ENCODE data around the gene C16orf54. TPM values are rescaled to one million over a fixed set of nuclear protein-coding genes. Genes with fewer than 3 reads are reported as not detected.

Gene C16orf54, protein sequence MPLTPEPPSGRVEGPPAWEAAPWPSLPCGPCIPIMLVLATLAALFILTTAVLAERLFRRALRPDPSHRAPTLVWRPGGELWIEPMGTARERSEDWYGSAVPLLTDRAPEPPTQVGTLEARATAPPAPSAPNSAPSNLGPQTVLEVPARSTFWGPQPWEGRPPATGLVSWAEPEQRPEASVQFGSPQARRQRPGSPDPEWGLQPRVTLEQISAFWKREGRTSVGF
- total RNA-seq, result not detected in 2 replicates

GRCh38 chr16:29745853-29746345 lies at the start of gene C16orf54:
Gene C16orf54, minus strand, starts transcription at chr16:29745990. Its CDS starts 1,039 bp downstream, at chr16:29744951.

DNA sequence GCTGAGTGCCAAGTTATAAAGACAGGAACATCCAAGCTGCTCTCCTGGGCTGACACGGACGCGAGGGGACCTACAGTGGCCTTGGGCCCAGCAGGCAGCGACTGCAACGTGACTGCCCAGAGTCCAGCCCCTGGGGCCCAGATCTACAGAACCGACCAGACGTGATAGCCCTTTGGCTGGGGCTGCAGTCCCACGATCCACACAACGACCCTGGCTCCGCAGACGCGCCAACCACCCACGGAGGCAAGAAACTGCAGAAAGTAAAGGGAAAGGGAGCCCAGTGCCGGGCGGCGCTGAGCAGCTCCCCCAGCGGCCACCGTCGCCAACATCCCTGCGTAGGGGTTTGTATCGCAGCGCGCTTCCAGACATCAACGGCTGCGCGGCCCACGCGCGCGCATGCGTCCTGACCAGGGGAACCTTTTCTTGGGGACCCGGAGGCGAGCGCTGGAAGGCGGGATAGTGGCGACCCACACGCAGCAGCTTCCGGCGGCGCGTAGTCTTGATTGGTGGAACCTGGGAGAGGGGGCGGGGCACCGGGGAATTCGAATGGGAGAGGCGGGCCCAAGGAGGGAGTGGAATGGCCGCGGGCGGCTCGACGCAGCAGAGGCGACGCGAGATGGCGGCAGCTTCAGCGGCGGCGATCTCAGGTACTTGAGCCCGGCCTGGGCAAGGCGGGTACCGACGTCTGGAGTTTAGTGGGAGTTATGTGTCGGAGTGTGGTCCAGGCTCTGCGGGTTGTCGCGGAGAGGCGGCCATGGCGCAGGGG lies 44.6 kb upstream of the C16orf54 start, which contains the start of gene KIF22:
KIF22 (plus strand) TSS at position 569 of the 766 bp plus-strand sequence; CDS start at position 578, 9 bp downstream.

DNA sequence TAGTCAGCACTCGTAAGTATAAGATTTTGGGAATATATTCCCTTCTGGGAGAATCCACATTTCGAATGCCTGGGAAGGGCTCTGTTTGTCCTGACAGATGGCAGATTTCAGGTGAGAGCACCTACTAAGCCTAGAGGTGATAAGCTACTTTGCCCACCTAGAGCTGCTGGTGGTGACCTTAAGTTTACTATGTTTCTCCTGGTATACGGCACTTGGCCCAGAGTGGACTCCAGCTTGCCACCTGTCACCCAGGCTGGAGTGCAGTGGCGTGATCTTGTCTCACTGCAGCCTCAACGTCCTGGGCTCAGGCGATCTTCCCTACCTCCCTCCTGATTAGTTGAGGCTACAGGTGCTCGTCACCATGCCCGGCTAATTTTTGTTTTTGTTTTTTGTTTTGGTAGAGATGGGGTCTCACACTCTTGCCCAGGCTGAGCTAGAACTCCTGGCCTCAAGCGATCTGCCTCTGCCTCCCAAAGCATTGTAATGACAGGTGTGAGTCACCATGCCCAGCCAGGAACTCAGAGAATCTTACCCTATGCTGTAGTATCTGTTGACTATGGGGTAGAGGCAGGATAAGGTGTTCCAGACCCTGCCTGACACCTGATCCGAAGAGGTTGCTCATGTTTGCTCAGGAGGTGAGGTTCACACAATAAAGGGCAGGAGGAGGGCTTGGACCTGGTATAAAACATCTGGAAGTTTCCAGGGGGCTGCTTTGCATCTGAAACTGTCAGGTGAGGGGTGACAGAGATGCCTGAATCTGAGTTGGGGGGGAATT lies 32.0 kb upstream of the C16orf54 start, which contains the start of gene ZG16:
ZG16 (plus strand) TSS at position 681 of the 775 bp plus-strand sequence. CDS start 1,011 bp downstream, outside the sequence.

Other genes with a start within 250 kb of the C16orf54 start
- gene NPIPB12, start 239.6 kb downstream of the C16orf54 start, total RNA-seq, result 16.7 and 82.9 TPM in 2 replicates
- not detected in 2 replicates for gene SPN, start 82.7 kb downstream of the C16orf54 start, total RNA-seq
- gene QPRT, start 66.8 kb downstream of the C16orf54 start, total RNA-seq, result 0.81 TPM in 1 of 2 replicates, not detected in the other
- not detected in 2 replicates for gene ZG16, start 32.3 kb upstream of the C16orf54 start, total RNA-seq
- gene KIF22, start 44.8 kb upstream of the C16orf54 start, total RNA-seq, result 38.6 and 60.5 TPM in 2 replicates
- gene MAZ, start 60.5 kb upstream of the C16orf54 start, total RNA-seq, result 171 and 211 TPM in 2 replicates
- gene PRRT2, start 66.2 kb upstream of the C16orf54 start, total RNA-seq, result 0.25 TPM in 1 of 2 replicates, not detected in the other
- gene PAGR1, start 70.2 kb upstream of the C16orf54 start, total RNA-seq, result 15.1 and 15.4 TPM in 2 replicates
- gene MVP, start 74.5 kb upstream of the C16orf54 start, total RNA-seq, result 223 and 253 TPM in 2 replicates
- 63.0 and 90.8 TPM in 2 replicates for gene CDIPT, start 117.2 kb upstream of the C16orf54 start, total RNA-seq
- 0.65 and 5.9 TPM in 2 replicates for gene SEZ6L2, start 153.6 kb upstream of the C16orf54 start, total RNA-seq
- gene ASPHD1, start 154.5 kb upstream of the C16orf54 start, total RNA-seq, result 0.32 and 0.63 TPM in 2 replicates
- 2.9 and 7.9 TPM in 2 replicates for gene KCTD13, start 180.2 kb upstream of the C16orf54 start, total RNA-seq
- 52.2 and 80.0 TPM in 2 replicates for gene TMEM219, start 216.1 kb upstream of the C16orf54 start, total RNA-seq
- 98.1 and 119 TPM in 2 replicates for gene TAOK2, start 227.9 kb upstream of the C16orf54 start, total RNA-seq
- 6.6 and 8.2 TPM in 2 replicates for gene HIRIP3, start 249.6 kb upstream of the C16orf54 start, total RNA-seq

Data from bladder microvascular endothelial cell (primary cell).